Adrenal gland (tissue), 19 donors: ENCODE measurements around the gene SF3B2. TPM values are rescaled to one million over a fixed set of nuclear protein-coding genes. Genes with fewer than 3 reads are reported as not detected.

Source experiments
- DNase-seq, 7 donors: peaks; one replicate each; pipeline ENCODE4 v3.0.0-alpha.2; 2019 to 2020
- H3K27ac ChIP-seq, 5 donors: fragments of 200-600 bp; sonication (generic) in 4 of 5; 1 replicate in 3 of 5; 2 replicates in 2 of 5; pipeline versions ENCODE4 v1.5.1 to v1.8.0; 2016 to 2020; ENCODE audit warnings: mild to moderate bottlenecking in 1 of 5
- H3K27me3 ChIP-seq: fragments of 200-600 bp; 2 replicates; pipeline ENCODE4 v1.8.0; 2021
- H3K36me3 ChIP-seq, 2 donors: fragments of 200-600 bp; replicated peaks in 1 of 2; 1 replicate in 1 of 2; 2 replicates in 1 of 2; pipeline versions ENCODE4 v1.5.1 to v1.8.0; 2018 to 2022
- H3K4me1 ChIP-seq, 2 donors: fragments of 200-600 bp; replicated peaks in 1 of 2; 1 replicate in 1 of 2; 2 replicates in 1 of 2; pipeline versions ENCODE4 v1.5.1 to v1.8.0; 2018 to 2021
- H3K4me3 ChIP-seq, 4 donors: fragments of 200-600 bp; sonication (generic) in 3 of 4; one replicate each; pipeline ENCODE4 v1.5.1; 2016 to 2018
- H3K9me3 ChIP-seq, 3 donors: fragments of 200-600 bp; sonication (generic) in 1 of 3; replicated peaks in 1 of 3; 1 replicate in 2 of 3; 2 replicates in 1 of 3; pipeline versions ENCODE4 v1.5.1 to v1.8.0; 2016 to 2021
- POLR2A ChIP-seq, 2 donors: fragments of 450-650 bp; IDR thresholded peaks; one replicate each; pipeline ENCODE4 v1.6.1; 2017; ENCODE audit warnings: antibody characterized with exemption in 2 of 2, mild to moderate bottlenecking in 2 of 2, moderate library complexity in 1 of 2
- WGBS, 4 donors: extraction: QIAGEN DNeasy Blood & Tissue Kit in 2 of 4; methylation state at CpG; one replicate each; pipeline versions ENCODE4 v1.1.5 to v1.1.7; 2013 to 2017; 5-methylcytosine and 5-hydroxymethylcytosine counted together
- intact Hi-C, 2 donors: fragments of 100-400 bp; cut with DNase I; formaldehyde crosslinking; loops; one replicate each; pipeline versions ENCODE4 v1.14.1 to v1.15.0; 2022 to 2023
- long read RNA-seq, 10 donors: library from polyadenylated mRNA in 3 of 10; unstranded in 2 of 10; stranded (forward) in 1 of 10; transcript quantifications; one replicate each; pipeline ENCODE4 v2.0.0 and lab custom pipeline, GENCODE V29; 2021 to 2026
- polyA plus RNA-seq, 3 donors: library from polyadenylated mRNA; stranded (reverse); fragments of 200-250 nt in 2 of 3; fragments of 350-450 nt in 1 of 3; fragmentation: Illumina TruSeq in 1 of 3; extraction: RNeasy Lipid Tissue Mini Kit (QIAGEN cat#74804) in 1 of 3; gene quantifications; one replicate each; pipeline ENCODE4 v1.2.3, GENCODE V29; 2013 to 2014
- total RNA-seq, 9 donors: library from RNA; depleted of rRNA in 4 of 9; stranded (reverse); fragments of >200 nt in 4 of 9; fragments of 120-200 nt in 1 of 9; fragmentation: NEBNext Ultra II Directional in 1 of 9; extraction: Animal tissue kit (Norgen Biotek cat#: 25700) in 1 of 9; gene quantifications; one replicate each; pipeline versions ENCODE4 v1.1.0 to v1.2.4, GENCODE V29; 2013 to 2023
- TF ChIP-seq, protein P1 (sequence below), 6 experiments: fragments of 450-650 bp in 4 of 6; fragments of 200-600 bp in 2 of 6; sonication (generic) in 1 of 6; IDR thresholded peaks; 1 replicate in 5 of 6; 2 replicates in 1 of 6; pipeline versions ENCODE4 v1.5.1 to v1.8.0; 2016 to 2021; ENCODE audit warnings: antibody characterized with exemption in 6 of 6, mild to moderate bottlenecking in 2 of 6, moderate library complexity in 1 of 6
- donor health status: healthy with polysubstance abuse.
- donor health status: Bipolar disorder and iron deficiency.
- donor health status: DM: yes; HTN: yes; CAD: no.
- donor health status: DM: no; HTN: no; CAD: no.
- donor health status: DM: no; HTN: no; CAD: no.
- donor health status: DM: yes; HTN: yes; CAD: no.

The SF3B2 gene, protein sequence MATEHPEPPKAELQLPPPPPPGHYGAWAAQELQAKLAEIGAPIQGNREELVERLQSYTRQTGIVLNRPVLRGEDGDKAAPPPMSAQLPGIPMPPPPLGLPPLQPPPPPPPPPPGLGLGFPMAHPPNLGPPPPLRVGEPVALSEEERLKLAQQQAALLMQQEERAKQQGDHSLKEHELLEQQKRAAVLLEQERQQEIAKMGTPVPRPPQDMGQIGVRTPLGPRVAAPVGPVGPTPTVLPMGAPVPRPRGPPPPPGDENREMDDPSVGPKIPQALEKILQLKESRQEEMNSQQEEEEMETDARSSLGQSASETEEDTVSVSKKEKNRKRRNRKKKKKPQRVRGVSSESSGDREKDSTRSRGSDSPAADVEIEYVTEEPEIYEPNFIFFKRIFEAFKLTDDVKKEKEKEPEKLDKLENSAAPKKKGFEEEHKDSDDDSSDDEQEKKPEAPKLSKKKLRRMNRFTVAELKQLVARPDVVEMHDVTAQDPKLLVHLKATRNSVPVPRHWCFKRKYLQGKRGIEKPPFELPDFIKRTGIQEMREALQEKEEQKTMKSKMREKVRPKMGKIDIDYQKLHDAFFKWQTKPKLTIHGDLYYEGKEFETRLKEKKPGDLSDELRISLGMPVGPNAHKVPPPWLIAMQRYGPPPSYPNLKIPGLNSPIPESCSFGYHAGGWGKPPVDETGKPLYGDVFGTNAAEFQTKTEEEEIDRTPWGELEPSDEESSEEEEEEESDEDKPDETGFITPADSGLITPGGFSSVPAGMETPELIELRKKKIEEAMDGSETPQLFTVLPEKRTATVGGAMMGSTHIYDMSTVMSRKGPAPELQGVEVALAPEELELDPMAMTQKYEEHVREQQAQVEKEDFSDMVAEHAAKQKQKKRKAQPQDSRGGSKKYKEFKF
- total RNA-seq (100 to 1,000 TPM; 125 to 177 (median 143) TPM), polyA plus RNA-seq (100 to 1,000 TPM; 101 to 196 (median 127) TPM)
- long read RNA-seq, donor 1, transcript SF3B2-201 (22 exons, 2,903 nt), result major isoform, 5 of 41 reads
- long read RNA-seq, donor 1, partial matches to known transcripts, result 31 of 41 reads
- long read RNA-seq, donor 1, other reads (novel, unspliced or antisense), result 0 of 41 reads
- long read RNA-seq, donor 2, transcript SF3B2-201 (22 exons, 2,903 nt), result major isoform, 7 of 42 reads
- long read RNA-seq, donor 2, partial matches to known transcripts, result 32 of 42 reads
- long read RNA-seq, donor 2, other reads (novel, unspliced or antisense), result 0 of 42 reads
- long read RNA-seq, donor 3, transcript SF3B2-201 (22 exons, 2,903 nt), result major isoform, 7 of 41 reads
- long read RNA-seq, donor 3, partial matches to known transcripts, result 27 of 41 reads
- long read RNA-seq, donor 3, other reads (novel, unspliced or antisense), result 0 of 41 reads
- long read RNA-seq, donor 4, transcript SF3B2-201 (22 exons, 2,903 nt), result major isoform, 8 of 28 reads
- long read RNA-seq, donor 4, partial matches to known transcripts, result 16 of 28 reads
- long read RNA-seq, donor 4, other reads (novel, unspliced or antisense), result 4 of 28 reads
- long read RNA-seq, donor 5, transcript SF3B2-201 (22 exons, 2,903 nt), result major isoform, 154 of 225 reads
- long read RNA-seq, donor 5, partial matches to known transcripts, result 22 of 225 reads
- long read RNA-seq, donor 5, other reads (novel, unspliced or antisense), result 49 of 225 reads
- long read RNA-seq, donor 6, transcript SF3B2-201 (22 exons, 2,903 nt), result major isoform, 5 of 35 reads
- long read RNA-seq, donor 6, partial matches to known transcripts, result 25 of 35 reads
- long read RNA-seq, donor 6, other reads (novel, unspliced or antisense), result 5 of 35 reads
- long read RNA-seq, donor 7, partial matches to known transcripts, result 33 of 41 reads
- long read RNA-seq, donor 7, other reads (novel, unspliced or antisense), result 0 of 41 reads
- long read RNA-seq, donor 8, transcript SF3B2-201 (22 exons, 2,903 nt), result major isoform, 12 of 59 reads
- long read RNA-seq, donor 8, partial matches to known transcripts, result 41 of 59 reads
- long read RNA-seq, donor 8, other reads (novel, unspliced or antisense), result 0 of 59 reads
- long read RNA-seq, donor 9, partial matches to known transcripts, result 15 of 22 reads
- long read RNA-seq, donor 9, other reads (novel, unspliced or antisense), result 0 of 22 reads
- long read RNA-seq, donor 10, transcript SF3B2-201 (22 exons, 2,903 nt), result major isoform, 8 of 28 reads
- long read RNA-seq, donor 10, partial matches to known transcripts, result 19 of 28 reads
- long read RNA-seq, donor 10, other reads (novel, unspliced or antisense), result 0 of 28 reads

DNA sequence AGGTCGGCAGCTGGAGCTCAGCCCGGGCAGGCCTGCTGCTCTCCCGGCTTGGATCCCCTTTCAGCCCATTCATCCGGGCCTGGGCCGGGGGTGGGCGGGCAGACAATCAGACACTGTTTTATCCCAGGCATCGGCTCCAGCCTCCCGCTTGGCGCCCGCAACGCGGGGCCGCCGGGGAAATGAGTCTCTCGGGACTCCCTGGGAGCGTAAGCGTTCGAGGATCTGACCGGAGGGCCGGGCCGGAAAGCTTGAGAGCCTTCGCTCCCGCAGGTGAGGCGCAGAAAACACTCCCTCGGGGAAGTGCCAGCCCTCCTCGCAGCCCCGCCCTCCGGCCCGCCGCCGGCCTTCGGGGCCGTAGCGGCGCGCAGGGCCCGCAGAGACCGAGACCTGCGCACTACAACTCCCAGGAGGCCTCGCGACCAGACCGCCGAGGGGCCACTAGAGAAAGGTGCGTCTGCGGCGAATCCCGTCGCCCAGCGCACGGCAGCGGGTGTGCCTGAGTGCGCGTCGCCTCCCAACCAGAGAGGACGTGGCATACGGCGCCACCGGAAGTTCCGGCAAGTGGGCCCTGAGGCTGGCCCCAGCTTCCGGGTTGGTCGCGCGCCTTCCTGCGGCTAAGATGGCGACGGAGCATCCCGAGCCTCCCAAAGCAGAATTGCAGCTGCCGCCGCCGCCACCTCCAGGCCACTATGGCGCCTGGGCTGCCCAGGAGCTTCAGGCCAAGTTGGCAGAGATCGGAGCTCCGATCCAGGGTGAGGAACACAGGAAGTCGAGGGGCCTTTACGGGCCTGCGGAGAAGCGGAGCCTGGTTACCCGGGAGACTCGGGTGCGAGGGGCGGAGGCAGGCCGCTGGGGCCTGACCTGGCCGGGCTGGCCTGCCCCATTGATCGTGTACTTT is at the start of gene SF3B2:
Gene SF3B2 (plus strand): TSS at position 599 of the 898 bp plus-strand sequence. CDS start 21 bp downstream, at position 620.
- DNase-seq, result peak; percentile 97 to 99 (median 98)
- 0% methylated on average over 14 to 84 of the region's 84 CpGs for WGBS, 4 donors
- TF ChIP-seq POLR2A (IDR thresholded peaks at IDR 0.05), result peak in 1 of 2 donors; percentile 62
- TF ChIP-seq, protein P1, sequence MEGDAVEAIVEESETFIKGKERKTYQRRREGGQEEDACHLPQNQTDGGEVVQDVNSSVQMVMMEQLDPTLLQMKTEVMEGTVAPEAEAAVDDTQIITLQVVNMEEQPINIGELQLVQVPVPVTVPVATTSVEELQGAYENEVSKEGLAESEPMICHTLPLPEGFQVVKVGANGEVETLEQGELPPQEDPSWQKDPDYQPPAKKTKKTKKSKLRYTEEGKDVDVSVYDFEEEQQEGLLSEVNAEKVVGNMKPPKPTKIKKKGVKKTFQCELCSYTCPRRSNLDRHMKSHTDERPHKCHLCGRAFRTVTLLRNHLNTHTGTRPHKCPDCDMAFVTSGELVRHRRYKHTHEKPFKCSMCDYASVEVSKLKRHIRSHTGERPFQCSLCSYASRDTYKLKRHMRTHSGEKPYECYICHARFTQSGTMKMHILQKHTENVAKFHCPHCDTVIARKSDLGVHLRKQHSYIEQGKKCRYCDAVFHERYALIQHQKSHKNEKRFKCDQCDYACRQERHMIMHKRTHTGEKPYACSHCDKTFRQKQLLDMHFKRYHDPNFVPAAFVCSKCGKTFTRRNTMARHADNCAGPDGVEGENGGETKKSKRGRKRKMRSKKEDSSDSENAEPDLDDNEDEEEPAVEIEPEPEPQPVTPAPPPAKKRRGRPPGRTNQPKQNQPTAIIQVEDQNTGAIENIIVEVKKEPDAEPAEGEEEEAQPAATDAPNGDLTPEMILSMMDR (IDR thresholded peaks at IDR 0.05), result no peak
- Histone ChIP-seq H3K4me1 (peaks cover 7 to 20% of the 10 kb centered on the region in 2 donors), H3K27ac (peak within 1 kb of the TSS in 4 of 5 donors; percentile 69 to 87 (median 78)), H3K4me3 (peak within 1 kb of the TSS; percentile 39 to 89 (median 79)), H3K36me3 (peaks cover 0 to 28% of the 10 kb centered on the region in 2 donors), H3K9me3 (no peaks in the 10 kb centered on the region), H3K27me3 (peaks cover 7% of the 10 kb centered on the region)
- intact Hi-C loops, result no loop called here

DNA sequence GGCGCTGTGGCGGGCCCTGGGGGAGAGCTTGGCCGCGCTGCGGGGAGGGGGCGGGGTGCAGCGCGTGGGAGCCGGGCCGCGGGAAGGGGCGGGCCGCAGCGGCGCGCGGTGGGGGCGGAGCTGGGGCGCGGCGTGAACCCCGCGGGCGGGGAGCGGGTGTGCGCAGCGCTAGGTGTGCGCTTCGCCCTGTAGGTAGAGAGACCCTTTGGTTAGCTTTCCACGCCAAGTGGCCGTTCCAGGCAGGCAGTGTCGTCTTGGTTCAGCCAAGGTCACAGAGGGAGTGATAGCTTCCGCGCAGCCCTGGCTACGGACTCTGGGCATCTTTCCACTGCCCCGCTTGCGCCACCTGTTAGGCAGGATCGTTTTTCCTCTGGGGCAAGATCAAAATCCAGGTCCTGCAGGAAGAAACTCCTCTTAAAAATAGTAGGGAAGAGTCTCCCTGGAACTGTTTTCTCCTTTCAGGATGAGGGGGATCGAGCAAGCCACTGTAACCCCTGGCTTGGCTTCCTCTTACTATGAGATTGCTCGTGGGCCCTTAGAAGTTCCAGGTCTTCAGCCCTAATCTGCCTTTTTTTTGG is 49.4 kb upstream of the SF3B2 start:
- TF ChIP-seq, protein P1 (IDR thresholded peaks at IDR 0.05), result peak in 1 of 6 experiments; percentile 12
- TF ChIP-seq POLR2A (IDR thresholded peaks at IDR 0.05), result no peak
- Histone ChIP-seq H3K4me3 (peak overlapping the region; percentile 56 to 98 (median 94)), H3K4me1 (peaks cover 5 to 33% of the 10 kb centered on the region in 2 donors), H3K27ac (peak overlapping the region; percentile 91 to 96 (median 94)), H3K9me3 (no peaks in the 10 kb centered on the region), H3K27me3 (no peaks in the 10 kb centered on the region), H3K36me3 (peaks cover 0 to 40% of the 10 kb centered on the region in 2 donors)
- 0 to 1% (median 0%) methylated on average over 7 to 40 of the region's 40 CpGs for WGBS, 4 donors
- DNase-seq, result peak; percentile 66 to 83 (median 81)
- intact Hi-C loops, result no loop called here
